ENCODE data around the gene CYTH2.
A peak's percentile ranks its signal among the peaks of the same experiment; 100 is the strongest.

Gene CYTH2, protein sequence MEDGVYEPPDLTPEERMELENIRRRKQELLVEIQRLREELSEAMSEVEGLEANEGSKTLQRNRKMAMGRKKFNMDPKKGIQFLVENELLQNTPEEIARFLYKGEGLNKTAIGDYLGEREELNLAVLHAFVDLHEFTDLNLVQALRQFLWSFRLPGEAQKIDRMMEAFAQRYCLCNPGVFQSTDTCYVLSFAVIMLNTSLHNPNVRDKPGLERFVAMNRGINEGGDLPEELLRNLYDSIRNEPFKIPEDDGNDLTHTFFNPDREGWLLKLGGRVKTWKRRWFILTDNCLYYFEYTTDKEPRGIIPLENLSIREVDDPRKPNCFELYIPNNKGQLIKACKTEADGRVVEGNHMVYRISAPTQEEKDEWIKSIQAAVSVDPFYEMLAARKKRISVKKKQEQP

DNA sequence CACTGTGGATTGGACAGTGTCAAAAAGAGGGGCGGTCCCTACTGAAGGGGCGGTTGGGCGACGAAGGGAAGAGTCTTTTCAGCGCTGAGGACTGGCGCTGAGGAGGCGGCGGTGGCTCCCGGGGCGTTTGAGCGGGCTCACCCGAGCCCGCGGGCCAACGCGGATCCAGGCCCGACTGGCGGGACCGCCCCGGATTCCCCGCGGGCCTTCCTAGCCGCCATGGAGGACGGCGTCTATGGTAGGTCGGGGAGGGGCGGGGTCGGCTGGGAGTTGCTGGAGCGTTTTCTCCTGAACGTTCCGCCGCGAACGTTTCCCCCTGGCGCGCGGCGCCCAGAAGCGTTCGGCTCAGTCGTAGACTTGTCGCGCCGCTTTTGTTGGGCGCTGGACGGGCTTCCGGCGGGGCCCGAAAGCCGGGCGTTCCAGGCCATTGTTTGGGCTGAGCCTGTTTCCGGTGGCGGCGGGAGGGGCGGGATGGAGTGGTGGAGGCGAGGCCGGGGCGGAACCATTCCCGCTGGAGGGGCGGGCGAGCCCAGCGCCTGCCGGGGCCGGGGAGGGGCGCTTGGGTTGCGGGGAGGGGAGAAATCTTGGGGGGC, at the start of gene CYTH2:
Gene CYTH2, plus strand, starts transcription at position 81 of the 593 bp plus-strand sequence. Its CDS starts 139 bp downstream, at position 220.
- Mint-ChIP-seq H3K4me3 (peak within 1 kb of the TSS; percentile 79), H3K9me3 (no peaks in the 10 kb centered on the region), H3K27ac (peak within 1 kb of the TSS; percentile 76), H3K27me3 (ENCODE audit: low read depth) (no peaks in the 10 kb centered on the region), H3K36me3 (ENCODE audit: low read depth) (peaks cover 15% of the 10 kb centered on the region), H3K4me1 (ENCODE audit: low read depth) (peaks cover 10% of the 10 kb centered on the region)
- DNase-seq (ENCODE audit: low spot score) = peak; percentile 74

DNA sequence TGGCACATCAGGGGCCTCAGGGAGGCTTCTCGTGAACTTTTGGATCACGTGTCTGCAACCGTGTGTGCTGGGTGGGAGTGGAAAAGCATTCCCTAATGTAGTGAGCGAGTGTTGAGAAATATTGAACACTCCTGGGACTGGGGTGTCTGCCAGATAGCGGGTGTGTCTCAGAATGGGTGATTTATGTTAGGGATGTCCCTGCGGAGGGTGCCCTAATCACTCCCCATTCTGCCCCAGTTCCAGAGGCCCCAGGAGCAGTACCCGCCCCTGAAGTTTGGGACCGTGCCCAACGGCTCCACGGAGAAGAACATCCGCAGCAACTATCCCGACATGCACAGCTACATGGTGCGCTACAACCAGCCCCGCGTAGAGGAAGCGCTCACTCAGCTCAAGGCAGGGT, 47.6 kb upstream of the CYTH2 start:
- DNase-seq (ENCODE audit: low spot score) = no peak
- Mint-ChIP-seq H3K4me3 (no peak overlapping the region), H3K27me3 (ENCODE audit: low read depth) (peaks cover 4% of the 10 kb centered on the region), H3K36me3 (ENCODE audit: low read depth) (no peaks in the 10 kb centered on the region), H3K4me1 (ENCODE audit: low read depth) (peaks cover 17% of the 10 kb centered on the region), H3K27ac (no peak overlapping the region), H3K9me3 (no peaks in the 10 kb centered on the region)

DNA sequence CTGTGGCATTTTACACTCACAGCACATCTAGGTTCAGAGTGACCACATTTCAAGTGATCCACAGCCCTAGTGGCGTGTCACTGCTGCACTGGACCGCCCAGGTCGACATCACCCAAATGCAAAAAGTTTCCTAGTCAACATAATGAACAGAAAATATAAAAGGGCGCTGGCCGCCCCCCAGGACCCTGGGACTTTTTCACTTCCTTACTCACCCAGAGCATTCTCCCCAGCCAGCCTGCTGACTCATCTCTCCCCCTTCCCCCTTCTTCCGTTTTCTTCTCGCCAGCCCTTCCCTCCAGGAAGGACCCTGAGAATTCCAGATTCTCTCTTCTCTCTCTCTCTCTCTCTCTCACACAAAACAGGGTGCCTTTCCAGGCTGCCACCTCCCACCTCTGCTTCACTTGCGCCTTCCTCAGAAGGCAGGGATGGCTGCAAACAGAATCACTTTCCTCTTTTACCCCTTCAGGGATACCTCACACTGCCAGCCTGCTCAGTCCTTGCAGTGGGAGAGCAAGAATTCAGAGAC, 44.4 kb upstream of the CYTH2 start:
- Mint-ChIP-seq H3K27me3 (ENCODE audit: low read depth) (no peaks in the 10 kb centered on the region), H3K36me3 (ENCODE audit: low read depth) (no peaks in the 10 kb centered on the region), H3K27ac (no peak overlapping the region), H3K4me3 (no peak overlapping the region), H3K4me1 (ENCODE audit: low read depth) (peaks cover 5% of the 10 kb centered on the region), H3K9me3 (no peaks in the 10 kb centered on the region)
- DNase-seq (ENCODE audit: low spot score) = no peak

DNA sequence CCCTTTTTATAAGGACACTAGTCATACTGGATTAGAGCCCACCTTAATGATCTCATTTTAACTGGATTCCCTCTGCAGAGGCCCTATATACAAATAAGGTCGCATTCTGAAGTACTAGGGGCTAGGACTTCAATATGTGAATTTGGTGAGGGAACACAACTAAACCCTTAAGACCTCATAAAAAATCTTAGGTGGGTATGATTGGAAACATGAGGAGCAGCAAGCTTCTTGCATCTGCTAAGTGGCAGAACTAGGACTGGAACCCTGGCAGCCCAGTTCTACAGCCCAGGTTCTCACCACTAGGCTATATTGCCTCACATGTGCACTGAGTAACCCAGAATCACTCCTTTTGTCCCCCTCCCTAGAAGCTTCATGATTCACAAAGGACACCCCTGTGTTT, 40.5 kb upstream of the CYTH2 start:
- Mint-ChIP-seq H3K4me1 (ENCODE audit: low read depth) (peaks cover 5% of the 10 kb centered on the region), H3K9me3 (no peaks in the 10 kb centered on the region), H3K27ac (no peak overlapping the region), H3K36me3 (ENCODE audit: low read depth) (no peaks in the 10 kb centered on the region), H3K4me3 (no peak overlapping the region), H3K27me3 (ENCODE audit: low read depth) (no peaks in the 10 kb centered on the region)
- no peak for DNase-seq (ENCODE audit: low spot score)

DNA sequence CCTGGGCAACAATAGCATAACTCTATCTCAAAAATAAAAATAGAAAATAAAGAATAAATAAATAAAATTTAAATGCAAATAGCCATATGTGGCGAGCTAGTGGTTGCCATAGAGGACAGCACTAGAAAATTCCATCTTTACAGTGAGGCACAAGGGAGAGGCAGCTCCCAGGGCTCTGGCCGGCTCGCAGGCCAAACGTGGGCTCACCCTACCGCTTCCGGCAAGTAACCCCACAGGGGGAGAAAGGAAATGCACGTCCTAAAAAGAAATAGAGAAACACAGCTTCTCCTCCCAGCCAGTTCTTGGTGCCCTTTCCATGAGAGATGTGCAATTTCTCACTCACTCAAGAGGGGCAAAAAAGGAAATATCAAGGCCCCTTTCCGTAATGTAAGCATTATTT, 35.8 kb upstream of the CYTH2 start:
- no peaks in the 10 kb centered on the region for H3K9me3 Mint-ChIP-seq
- H3K4me3 Mint-ChIP-seq = no peak overlapping the region
- no peak for DNase-seq (ENCODE audit: low spot score)
- no peaks in the 10 kb centered on the region for H3K4me1 Mint-ChIP-seq (ENCODE audit: low read depth)
- peaks cover 4% of the 10 kb centered on the region for H3K27me3 Mint-ChIP-seq (ENCODE audit: low read depth)
- no peaks in the 10 kb centered on the region for H3K36me3 Mint-ChIP-seq (ENCODE audit: low read depth)
- no peak overlapping the region for H3K27ac Mint-ChIP-seq

DNA sequence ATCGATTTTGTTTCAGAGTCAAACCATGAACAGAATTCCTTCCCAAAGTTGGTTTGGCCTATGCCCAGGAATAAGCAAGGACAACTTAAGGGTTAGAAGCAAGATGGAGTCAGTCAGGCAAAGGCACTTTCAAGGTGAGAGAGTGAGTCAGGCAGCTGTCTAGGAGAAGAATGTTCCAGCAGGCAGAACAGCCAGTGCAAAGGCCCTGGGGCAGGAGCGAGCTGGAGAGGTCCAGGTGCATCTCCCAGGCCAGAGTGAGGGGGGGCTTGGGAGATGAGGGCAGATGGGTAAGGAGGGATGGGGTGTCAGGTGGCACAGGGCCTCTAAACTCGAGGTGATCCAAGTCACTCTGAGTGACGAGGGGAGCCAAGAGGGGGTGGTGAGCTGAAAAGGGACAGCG, 32.6 kb upstream of the CYTH2 start:
- Mint-ChIP-seq H3K4me1 (ENCODE audit: low read depth) (no peaks in the 10 kb centered on the region), H3K4me3 (no peak overlapping the region), H3K9me3 (no peaks in the 10 kb centered on the region), H3K27me3 (ENCODE audit: low read depth) (peaks cover 11% of the 10 kb centered on the region), H3K36me3 (ENCODE audit: low read depth) (no peaks in the 10 kb centered on the region), H3K27ac (no peak overlapping the region)
- no peak for DNase-seq (ENCODE audit: low spot score)

DNA sequence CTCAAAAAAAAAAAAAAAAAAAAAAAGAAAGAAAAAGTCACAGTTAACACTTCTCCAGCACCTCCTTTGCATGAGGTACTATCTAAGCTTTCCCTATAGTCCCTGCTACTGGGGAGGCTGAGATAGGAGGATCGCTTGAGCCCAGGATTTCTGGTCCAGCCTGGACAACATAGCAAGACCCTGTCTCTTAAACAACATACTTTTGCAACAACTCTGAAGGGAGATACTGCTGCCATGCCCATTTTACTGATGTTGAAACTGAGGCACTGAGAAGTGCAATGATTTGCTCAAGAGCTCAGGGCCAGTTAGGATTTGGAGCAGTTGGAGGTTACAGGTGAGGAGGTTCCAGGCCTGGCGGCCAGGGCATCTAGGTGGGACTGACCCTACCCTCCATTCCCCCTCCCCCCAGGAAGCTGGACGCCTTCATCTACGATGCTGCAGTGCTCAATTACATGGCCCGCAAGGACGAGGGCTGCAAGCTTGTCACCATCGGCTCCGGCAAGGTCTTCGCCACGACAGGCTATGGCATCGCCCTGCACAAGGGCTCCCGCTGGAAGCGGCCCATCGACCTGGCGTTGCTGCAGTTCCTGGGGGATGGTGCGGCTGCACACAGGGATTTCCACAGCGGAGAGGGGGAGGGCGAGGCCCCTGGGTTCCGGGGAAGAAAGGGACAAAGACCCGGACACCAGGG, 27.7 kb upstream of the CYTH2 start:
- H3K36me3 Mint-ChIP-seq (ENCODE audit: low read depth) = peaks cover 7% of the 10 kb centered on the region
- peaks cover 26% of the 10 kb centered on the region for H3K27me3 Mint-ChIP-seq (ENCODE audit: low read depth)
- H3K4me1 Mint-ChIP-seq (ENCODE audit: low read depth) = peaks cover 16% of the 10 kb centered on the region
- peak overlapping the region; percentile 49 for H3K4me3 Mint-ChIP-seq
- no peak for DNase-seq (ENCODE audit: low spot score)
- H3K9me3 Mint-ChIP-seq = no peaks in the 10 kb centered on the region
- H3K27ac Mint-ChIP-seq = no peak overlapping the region

GRCh38 chr19:48442116-48443035, 26.8 kb upstream of the CYTH2 start:
- H3K4me1 Mint-ChIP-seq (ENCODE audit: low read depth) = peaks cover 19% of the 10 kb centered on the region
- H3K4me3 Mint-ChIP-seq = peak overlapping the region; percentile 38
- H3K36me3 Mint-ChIP-seq (ENCODE audit: low read depth) = peaks cover 9% of the 10 kb centered on the region
- no peak overlapping the region for H3K27ac Mint-ChIP-seq
- H3K9me3 Mint-ChIP-seq = no peaks in the 10 kb centered on the region
- no peak for DNase-seq (ENCODE audit: low spot score)
- peaks cover 26% of the 10 kb centered on the region for H3K27me3 Mint-ChIP-seq (ENCODE audit: low read depth)

GRCh38 chr19:48443256-48443655, 25.9 kb upstream of the CYTH2 start:
- Mint-ChIP-seq H3K27me3 (ENCODE audit: low read depth) (peaks cover 26% of the 10 kb centered on the region), H3K4me1 (ENCODE audit: low read depth) (peaks cover 20% of the 10 kb centered on the region), H3K4me3 (no peak overlapping the region), H3K9me3 (no peaks in the 10 kb centered on the region), H3K27ac (no peak overlapping the region), H3K36me3 (ENCODE audit: low read depth) (peaks cover 18% of the 10 kb centered on the region)
- DNase-seq (ENCODE audit: low spot score) = no peak

DNA sequence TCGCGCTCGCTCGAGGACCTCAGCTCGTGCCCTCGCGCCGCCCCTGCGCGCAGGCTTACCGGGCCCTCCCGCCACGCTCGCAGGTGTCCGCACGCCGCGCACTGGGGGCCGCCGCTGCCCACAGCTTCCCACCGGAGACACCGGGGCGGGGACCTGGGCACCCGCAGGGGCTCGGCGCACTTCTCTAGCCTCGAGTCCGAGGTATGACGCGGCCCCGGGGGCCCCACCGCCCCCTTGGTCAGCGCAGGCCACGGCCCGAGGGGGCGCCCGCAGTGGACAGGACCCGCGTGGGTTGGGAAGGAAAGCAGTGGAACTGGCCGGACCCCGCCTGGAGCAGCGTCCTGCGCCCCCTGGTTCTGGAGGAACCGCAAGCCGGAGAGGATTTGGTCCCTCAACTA, 25.4 kb upstream of the CYTH2 start:
- no peak overlapping the region for H3K27ac Mint-ChIP-seq
- no peaks in the 10 kb centered on the region for H3K9me3 Mint-ChIP-seq
- H3K27me3 Mint-ChIP-seq (ENCODE audit: low read depth) = peaks cover 26% of the 10 kb centered on the region
- no peak overlapping the region for H3K4me3 Mint-ChIP-seq
- DNase-seq (ENCODE audit: low spot score) = no peak
- peaks cover 23% of the 10 kb centered on the region for H3K36me3 Mint-ChIP-seq (ENCODE audit: low read depth)
- H3K4me1 Mint-ChIP-seq (ENCODE audit: low read depth) = peaks cover 23% of the 10 kb centered on the region

- peak overlapping the region; percentile 86 for H3K27ac Mint-ChIP-seq
Measured at GRCh38 chr19:48444129-48444935, 24.8 kb upstream of the CYTH2 start.

GRCh38 chr19:48444936-48445200, 24.3 kb upstream of the CYTH2 start:
- H3K4me3 Mint-ChIP-seq = peak overlapping the region; percentile 93
- H3K4me1 Mint-ChIP-seq (ENCODE audit: low read depth) = peaks cover 23% of the 10 kb centered on the region
- peak overlapping the region; percentile 86 for H3K27ac Mint-ChIP-seq
- H3K27me3 Mint-ChIP-seq (ENCODE audit: low read depth) = peaks cover 26% of the 10 kb centered on the region
- peaks cover 31% of the 10 kb centered on the region for H3K36me3 Mint-ChIP-seq (ENCODE audit: low read depth)
- no peaks in the 10 kb centered on the region for H3K9me3 Mint-ChIP-seq
- DNase-seq (ENCODE audit: low spot score) = no peak

More at GRCh38 chr19:48444129-48444935, 24.8 kb upstream of the CYTH2 start:
- no peaks in the 10 kb centered on the region for H3K9me3 Mint-ChIP-seq
- H3K4me1 Mint-ChIP-seq (ENCODE audit: low read depth) = peaks cover 23% of the 10 kb centered on the region
- peaks cover 26% of the 10 kb centered on the region for H3K27me3 Mint-ChIP-seq (ENCODE audit: low read depth)
- H3K4me3 Mint-ChIP-seq = peak overlapping the region; percentile 93
- peaks cover 28% of the 10 kb centered on the region for H3K36me3 Mint-ChIP-seq (ENCODE audit: low read depth)
- DNase-seq (ENCODE audit: low spot score) = no peak

GRCh38 chr19:48445256-48445605, 23.9 kb upstream of the CYTH2 start:
- no peak for DNase-seq (ENCODE audit: low spot score)
- Mint-ChIP-seq H3K4me1 (ENCODE audit: low read depth) (peaks cover 23% of the 10 kb centered on the region), H3K4me3 (peak overlapping the region; percentile 93), H3K27me3 (ENCODE audit: low read depth) (peaks cover 26% of the 10 kb centered on the region), H3K27ac (peak overlapping the region; percentile 86), H3K9me3 (no peaks in the 10 kb centered on the region), H3K36me3 (ENCODE audit: low read depth) (peaks cover 31% of the 10 kb centered on the region)

All from T-helper 2 cell treated with Interferon-gamma antibody and Interleukin-4, amounts not matched to agents 5 μg/mL and 100 μg/mL, for 36 hours (primary cell).